ENCODE results near the gene PTPRD. TPM values are rescaled to one million over a fixed set of nuclear protein-coding genes. Genes with fewer than 3 reads are reported as not detected.
"Not testable (repeated sequence)": the region's sequence is repeated elsewhere in the genome, so short reads cannot be mapped to it uniquely, and the experiment has no call there.

PTPRD gene
- total RNA-seq, 1 donor: 11.5 TPM

DNA sequence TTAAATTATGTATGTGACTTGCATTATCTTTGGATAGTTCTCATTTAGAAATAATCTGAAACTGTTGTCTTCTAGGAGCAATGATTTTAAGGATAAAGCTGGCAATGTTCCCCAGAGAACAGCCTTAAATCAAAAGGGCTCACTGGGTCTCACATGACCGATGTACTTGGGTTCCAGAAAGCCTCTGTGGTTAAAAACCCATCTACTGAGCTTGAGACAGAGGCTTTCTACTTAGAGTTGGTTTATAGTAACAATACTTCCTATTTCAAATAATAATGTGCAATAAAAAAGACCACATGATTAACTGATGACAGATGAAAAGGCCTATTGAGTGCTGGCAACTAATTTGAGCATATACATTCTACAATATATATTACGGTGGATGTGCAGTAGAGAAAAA lies 1143.5 kb downstream of the PTPRD start:
- no peak for DNase-seq (ENCODE audit: low read depth)
- H3K4me3 ChIP-seq (ENCODE audit: low read depth, low read length): no peak overlapping the region
- TF ChIP-seq, protein P1, sequence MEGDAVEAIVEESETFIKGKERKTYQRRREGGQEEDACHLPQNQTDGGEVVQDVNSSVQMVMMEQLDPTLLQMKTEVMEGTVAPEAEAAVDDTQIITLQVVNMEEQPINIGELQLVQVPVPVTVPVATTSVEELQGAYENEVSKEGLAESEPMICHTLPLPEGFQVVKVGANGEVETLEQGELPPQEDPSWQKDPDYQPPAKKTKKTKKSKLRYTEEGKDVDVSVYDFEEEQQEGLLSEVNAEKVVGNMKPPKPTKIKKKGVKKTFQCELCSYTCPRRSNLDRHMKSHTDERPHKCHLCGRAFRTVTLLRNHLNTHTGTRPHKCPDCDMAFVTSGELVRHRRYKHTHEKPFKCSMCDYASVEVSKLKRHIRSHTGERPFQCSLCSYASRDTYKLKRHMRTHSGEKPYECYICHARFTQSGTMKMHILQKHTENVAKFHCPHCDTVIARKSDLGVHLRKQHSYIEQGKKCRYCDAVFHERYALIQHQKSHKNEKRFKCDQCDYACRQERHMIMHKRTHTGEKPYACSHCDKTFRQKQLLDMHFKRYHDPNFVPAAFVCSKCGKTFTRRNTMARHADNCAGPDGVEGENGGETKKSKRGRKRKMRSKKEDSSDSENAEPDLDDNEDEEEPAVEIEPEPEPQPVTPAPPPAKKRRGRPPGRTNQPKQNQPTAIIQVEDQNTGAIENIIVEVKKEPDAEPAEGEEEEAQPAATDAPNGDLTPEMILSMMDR (IDR thresholded peaks at IDR 0.05; ENCODE audit: insufficient read depth, low read length): no peak

DNA sequence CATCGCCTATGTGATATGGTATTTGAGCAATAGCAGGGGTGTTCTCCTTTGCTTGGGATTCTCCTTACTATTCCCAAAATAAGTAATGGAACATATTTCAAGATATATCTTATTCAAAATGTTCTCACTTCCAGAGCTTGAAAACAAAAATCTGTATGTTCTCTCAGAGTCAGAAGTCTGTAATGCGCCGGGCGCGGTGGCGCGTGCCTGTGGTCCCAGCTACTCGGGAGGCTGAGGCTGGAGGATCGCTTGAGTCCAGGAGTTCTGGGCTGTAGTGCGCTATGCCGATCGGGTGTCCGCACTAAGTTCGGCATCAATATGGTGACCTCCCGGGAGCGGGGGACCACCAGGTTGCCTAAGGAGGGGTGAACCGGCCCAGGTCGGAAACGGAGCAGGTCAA lies 1170.9 kb downstream of the PTPRD start:
- H3K4me3 ChIP-seq (ENCODE audit: low read depth, low read length); DNase-seq (ENCODE audit: low read depth): not testable (repeated sequence)

DNA sequence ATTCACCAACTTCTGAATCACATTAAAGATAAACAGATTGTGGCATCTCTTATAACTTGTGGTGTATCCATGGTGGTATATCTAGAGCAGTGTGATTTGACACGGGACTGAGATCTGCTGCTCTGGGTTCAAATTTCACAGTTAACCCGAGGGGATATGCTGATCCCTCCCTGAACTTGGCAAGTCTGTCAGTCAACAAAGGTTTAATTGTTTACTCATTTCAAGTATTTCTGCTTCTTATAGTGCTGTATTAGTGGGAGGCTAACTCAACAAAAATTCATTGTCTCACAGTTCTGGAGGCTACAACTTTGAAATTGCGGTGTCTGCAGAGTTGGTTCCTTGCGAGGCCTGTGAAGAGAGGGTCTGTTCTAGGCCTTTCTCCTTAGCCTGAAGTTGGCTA lies 1175.2 kb downstream of the PTPRD start:
- no peak for DNase-seq (ENCODE audit: low read depth)
- TF ChIP-seq, protein P1 (IDR thresholded peaks at IDR 0.05; ENCODE audit: insufficient read depth, low read length): no peak
- no peak overlapping the region for H3K4me3 ChIP-seq (ENCODE audit: low read depth, low read length)

DNA sequence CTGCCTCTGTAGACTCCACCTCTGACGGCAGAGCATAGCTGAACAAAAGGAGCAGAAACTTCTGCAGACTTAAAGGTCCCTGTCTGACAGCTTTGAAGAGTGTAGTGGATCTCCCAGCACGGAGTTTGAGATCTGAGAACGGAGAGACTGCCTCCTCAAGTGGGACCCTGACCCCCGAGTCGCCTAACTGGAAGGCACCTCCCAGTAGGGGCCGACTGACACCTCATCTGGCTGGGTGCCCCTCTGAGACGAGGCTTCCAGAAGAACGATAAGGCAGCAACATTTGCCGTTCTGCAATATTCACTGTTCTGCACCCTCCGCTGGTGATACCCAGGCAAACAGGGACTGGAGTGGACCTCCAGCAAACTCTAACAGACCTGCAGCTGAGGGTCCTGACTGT lies 1186.3 kb downstream of the PTPRD start:
- H3K4me3 ChIP-seq (ENCODE audit: low read depth, low read length); DNase-seq (ENCODE audit: low read depth): not testable (repeated sequence)

DNA sequence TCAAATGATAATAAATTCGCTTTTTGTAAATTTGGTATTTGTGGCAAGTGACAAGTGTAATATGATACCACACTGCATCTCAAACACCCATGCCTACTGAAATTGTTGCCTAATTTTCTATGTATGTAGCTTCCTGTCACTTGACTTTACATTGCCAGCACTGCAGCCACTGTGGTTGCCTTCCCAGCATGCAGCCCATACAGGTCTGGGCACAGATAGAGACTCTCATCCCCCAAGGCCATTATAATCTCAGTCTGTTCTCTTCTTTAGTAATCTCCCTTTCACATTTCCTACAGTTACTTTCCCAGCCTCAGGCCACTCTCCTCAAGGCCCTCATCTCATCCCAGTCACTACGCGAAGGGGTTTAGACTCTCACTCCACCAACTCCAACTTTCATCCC lies 1200.6 kb downstream of the PTPRD start:
- DNase-seq (ENCODE audit: low read depth): no peak

DNA sequence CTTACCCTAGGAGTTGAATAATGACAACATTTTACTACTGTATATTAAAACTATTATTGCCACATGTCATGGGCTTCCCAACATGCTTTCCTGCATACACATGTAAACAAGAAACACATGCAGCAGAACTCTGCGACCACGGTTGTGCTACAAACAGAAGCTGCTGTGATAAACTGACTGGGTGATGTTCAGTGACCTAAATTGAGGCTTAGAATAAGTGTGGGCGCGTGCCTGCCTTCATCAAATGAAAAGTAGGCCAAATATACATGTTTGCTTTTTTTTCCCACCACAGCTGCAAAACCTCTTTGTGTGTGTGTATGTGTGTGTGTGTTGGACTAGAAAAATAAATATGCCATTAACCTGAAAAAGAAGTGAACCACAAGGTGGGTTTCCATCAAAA lies 1202.1 kb downstream of the PTPRD start:
- H3K4me3 ChIP-seq (ENCODE audit: low read depth, low read length): no peak overlapping the region
- no peak for DNase-seq (ENCODE audit: low read depth)
- TF ChIP-seq, protein P1 (IDR thresholded peaks at IDR 0.05; ENCODE audit: insufficient read depth, low read length): no peak

More for the DNA sequence above, 1200.6 kb downstream of the PTPRD start:
- no peak overlapping the region for H3K4me3 ChIP-seq (ENCODE audit: low read depth, low read length)
- TF ChIP-seq, protein P1 (IDR thresholded peaks at IDR 0.05; ENCODE audit: insufficient read depth, low read length): no peak

DNA sequence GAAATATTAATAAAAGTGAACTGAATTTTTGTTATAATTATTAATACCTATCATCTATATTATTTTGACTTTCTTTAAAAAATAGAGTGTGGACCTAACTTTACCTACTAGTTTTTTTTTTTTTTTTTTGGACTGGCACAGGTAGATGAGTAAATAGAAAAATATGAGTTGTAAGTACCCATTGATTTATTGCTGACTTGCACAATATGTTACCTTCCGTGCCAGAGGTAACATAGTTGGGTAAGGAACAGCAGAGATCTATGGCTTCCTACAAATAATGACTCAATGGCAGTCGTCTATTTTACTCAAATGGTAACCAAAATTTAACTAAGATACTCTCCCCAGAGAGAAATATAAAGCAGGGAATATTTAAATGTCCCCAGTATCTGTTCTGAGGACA lies 1212.8 kb downstream of the PTPRD start:
- TF ChIP-seq, protein P1 (IDR thresholded peaks at IDR 0.05; ENCODE audit: insufficient read depth, low read length): no peak
- DNase-seq (ENCODE audit: low read depth): no peak
- H3K4me3 ChIP-seq (ENCODE audit: low read depth, low read length): no peak overlapping the region

DNA sequence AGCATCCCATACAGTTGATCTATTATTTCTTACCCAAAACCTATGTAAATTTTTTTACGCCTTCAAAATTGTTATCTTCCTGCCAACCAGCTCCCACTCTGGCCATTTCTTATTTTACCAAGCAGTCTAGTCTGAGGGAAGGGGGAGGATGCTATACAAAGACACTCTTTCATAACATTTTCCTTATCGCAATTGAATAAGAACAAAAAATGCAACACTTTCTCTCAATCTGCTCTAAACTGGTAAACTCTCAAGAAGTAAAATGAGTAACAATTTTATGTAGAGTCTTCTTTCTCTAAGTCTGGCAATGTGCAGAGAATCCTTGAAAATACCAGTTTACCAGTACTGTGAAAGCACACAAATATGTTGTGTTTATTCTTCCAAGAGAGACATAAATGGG lies 1216.3 kb downstream of the PTPRD start:
- DNase-seq (ENCODE audit: low read depth): no peak
- H3K4me3 ChIP-seq (ENCODE audit: low read depth, low read length): no peak overlapping the region
- TF ChIP-seq, protein P1 (IDR thresholded peaks at IDR 0.05; ENCODE audit: insufficient read depth, low read length): no peak
